ENCODE measurements around the gene WDFY2. TPM values are rescaled to one million over a fixed set of nuclear protein-coding genes. Genes with fewer than 3 reads are reported as not detected.
A peak's percentile ranks its signal among the peaks of the same experiment; 100 is the strongest.
"Not testable (repeated sequence)": the region's sequence is repeated elsewhere in the genome, so short reads cannot be mapped to it uniquely, and the experiment has no call there.

WDFY2 gene
- polyA plus RNA-seq, 10 donors: 4.6 to 14.7 (median 7.7) TPM

DNA sequence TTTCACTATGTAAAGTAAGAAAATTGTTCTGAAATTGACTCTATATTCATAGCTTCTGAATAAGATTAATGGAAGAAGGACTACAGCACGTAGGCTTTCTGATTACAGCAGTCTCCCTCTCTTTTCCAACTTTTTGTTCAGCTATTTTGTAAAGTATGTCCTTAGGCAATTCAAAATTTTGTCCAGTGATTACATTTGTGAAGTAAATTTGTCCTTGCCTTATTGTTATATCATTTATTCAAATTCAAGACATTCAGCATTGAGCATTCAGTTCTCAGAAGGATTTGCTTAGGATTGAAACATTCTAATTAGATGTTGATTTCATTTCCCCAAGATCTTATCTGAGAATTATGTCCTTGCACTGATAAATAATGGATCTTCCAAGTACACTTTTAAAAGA, 76.6 kb downstream of the WDFY2 start:
- DNase-seq: no peak

DNA sequence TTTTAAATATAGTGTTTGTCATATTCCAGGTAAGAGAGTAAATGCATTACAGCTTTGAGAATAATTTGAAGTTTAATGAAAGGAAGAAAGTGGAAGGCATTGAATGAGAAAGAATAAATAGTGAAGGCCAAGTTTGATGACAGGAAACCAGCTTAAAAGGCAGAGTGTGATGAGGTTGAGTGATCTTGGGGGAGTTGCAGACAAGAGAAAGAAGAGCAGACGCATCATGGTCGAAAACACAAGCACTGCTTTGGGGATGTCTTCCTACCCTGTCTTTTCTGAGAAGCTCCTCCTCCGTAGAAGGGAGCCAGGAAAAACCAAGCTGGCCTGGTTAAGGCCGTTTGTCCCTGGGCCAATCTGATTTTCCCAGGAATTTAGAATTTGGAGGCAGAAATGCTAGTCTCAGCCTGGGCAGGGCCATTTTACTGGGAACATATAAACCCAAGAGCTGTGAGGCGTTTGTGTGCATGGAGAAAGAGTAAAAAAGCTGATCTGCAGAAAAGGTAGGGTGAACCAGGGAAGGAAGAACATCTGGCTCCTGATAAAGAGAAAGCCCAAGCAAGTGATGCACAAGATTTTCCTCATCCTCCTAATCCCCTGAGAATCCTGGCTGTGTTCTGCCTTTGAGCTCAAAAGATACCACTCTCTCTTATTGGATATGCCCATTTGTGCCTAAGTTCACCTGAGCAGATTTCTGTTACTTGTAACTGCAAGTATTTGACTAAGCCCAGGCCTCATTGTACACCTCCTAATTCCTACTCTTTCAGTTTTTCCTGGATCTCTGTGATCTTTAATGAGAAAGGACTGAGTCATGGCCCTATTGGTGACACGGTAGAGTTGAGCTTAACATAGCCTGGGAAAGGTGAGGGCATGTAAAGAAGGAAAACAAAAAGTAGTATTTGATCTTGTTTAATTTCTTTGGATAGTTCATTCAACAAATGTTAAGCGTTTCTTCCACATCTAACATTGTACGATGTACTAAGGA, 80.0 kb downstream of the WDFY2 start:
- DNase-seq: no peak

DNA sequence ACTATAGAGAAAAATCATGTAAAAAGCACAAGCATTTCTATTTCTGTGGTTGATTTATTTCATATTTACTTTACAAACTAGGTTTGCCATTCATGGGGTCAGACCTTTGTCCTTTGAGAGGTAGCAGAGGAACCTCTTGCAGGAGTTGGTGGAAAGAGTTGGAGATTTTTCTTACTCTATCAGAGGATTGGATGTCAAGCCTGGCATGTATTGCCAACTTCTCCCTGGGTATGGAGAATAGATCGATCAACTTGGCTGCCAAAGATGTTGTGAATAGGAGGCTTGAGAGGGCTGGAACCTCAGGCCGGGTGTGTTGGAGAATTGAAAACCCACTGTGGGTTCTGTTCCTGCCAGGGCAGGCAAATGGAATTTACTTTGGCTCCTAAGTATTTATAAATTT, 81.2 kb downstream of the WDFY2 start:
- DNase-seq: no peak

DNA sequence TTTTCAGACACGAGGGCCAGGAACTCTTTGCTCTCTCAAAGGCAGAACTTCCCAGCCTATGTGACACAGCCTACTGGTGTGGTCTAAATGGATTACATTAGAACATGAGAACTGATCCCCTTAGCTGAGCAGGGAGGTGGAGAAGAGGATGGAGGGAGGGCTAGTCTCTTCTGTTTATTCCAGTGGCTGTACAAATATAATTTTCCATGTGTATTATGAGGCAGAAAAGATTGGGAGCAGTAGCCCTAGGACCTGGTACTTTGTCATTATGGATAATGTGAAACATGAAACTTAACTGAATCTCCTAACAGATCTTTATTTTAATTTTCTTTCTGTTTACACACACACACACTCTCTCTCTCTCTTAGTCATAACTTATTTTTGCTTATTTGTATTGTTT, 82.1 kb downstream of the WDFY2 start:
- no peak for DNase-seq

DNA sequence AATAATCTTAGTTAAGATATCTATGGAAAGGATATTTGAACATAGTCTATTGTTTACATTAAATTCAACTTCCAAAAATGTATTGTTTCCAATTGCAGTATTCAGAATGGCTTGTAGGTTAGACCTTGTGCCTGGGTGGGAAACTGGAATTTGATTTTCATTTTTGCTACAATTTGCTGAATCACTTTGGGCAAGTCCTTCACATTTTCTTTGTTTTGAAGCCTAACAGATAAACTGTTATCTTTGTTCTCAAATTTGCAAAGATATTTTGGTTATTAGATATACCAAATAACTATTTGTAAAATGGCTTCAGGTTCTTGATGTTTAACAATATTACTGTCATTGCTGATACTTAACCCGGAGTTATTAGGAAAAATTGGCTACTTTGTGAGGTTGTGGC, 82.6 kb downstream of the WDFY2 start:
- no peak for DNase-seq

DNA sequence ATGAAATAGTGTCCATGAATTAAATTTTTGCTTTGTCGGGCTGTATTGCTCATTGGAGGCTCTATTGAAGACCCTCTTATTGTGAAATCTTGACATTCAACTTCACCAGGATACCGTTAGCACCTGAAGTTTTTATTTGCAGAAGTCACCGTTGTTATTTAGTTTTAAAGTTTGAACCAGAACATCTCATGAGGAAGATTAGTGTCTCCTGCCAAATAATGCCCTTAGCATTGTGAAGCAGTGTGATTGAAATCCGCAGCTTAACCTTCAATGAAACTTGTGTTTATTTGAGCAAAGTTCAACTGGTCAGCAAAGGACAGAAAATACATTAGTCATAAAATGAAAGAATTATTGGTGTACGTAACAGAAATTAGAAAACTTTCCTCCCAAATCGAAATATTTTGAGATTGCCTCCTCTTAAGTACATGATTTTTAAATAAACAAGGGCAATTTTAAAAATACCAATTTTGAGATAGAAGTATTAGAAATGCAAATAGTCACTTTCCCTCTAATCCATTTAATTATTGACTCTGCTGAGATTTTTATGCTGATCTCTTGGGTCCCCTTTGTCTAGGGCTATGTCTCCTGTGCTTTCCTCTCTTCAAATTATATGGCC, 84.4 kb downstream of the WDFY2 start:
- DNase-seq: no peak

DNA sequence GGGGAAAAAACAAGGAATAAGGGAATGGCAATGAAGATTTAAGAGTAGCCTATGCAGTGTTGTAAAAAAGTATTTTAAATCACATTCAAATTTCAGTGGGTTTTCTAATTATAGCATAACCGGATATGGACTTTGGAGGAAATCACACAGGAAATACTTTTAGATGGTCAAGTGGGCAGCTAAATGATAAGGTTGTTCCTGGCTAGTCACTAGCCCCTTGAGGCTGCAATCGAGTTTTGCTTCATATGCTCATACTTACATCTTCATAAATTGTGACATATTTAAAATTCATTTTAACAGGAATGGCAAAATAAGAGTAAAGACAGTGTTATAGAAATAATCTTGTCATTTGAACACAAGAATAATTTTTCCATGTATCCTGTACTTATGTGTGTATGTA, 88.9 kb downstream of the WDFY2 start:
- DNase-seq: no peak

DNA sequence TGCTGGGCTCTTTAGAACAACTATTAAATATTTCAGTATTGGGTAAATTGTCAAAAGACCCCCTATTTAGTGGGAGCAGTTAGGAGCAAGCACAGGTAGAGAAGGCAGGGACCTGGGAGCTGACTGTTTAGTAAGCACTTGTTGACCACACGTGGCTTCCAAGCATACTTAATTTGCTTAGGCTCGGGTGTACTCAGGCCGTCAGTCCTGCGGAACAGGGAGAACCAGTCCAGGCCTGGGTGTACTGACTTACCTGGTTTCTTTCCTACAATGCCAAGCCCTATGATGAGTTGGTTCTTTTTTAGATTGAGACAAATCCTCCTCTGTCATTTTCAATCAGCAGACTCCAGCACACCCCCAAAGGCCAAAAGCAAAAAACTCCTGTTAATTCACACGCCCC, 90.0 kb downstream of the WDFY2 start:
- DNase-seq: no peak

DNA sequence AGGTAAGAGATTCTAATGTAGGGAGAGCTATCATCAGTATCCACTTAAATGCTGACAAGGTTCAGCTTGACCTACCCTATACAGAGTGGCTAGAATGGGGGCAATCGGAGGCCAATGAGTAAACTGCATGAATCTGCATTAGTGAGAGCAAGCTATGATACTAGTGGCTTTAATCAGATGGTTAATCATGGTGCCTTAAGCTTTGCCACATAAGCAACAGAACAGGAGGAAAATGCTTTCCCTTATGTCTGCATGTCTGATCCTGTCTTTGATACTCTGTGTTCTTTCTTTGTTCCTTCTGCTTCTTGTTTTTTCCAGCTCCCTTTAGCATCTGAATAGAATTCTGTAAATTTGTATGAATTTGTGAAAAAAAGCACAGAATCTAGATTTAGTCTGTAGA, 91.1 kb downstream of the WDFY2 start:
- DNase-seq: no peak

DNA sequence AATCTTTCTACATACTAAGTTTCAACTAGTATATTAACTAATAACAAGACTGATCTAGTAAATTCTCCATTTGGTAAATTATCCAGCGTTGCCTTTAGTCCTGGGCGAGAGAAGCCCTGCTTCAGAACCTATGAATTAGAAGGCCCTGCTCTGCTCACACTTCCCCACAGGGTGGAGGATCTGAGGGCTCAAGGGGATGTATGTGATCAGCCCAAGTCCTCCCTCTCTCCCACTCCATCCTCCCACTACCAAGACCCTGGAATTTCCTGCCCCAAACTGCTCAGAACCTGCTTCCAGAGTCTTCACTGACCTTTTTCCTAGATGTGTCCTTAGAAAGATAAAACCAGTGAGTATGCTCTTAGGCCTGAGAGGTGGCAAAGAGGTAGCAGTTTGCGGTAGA, 91.6 kb downstream of the WDFY2 start:
- no peak for DNase-seq

DNA sequence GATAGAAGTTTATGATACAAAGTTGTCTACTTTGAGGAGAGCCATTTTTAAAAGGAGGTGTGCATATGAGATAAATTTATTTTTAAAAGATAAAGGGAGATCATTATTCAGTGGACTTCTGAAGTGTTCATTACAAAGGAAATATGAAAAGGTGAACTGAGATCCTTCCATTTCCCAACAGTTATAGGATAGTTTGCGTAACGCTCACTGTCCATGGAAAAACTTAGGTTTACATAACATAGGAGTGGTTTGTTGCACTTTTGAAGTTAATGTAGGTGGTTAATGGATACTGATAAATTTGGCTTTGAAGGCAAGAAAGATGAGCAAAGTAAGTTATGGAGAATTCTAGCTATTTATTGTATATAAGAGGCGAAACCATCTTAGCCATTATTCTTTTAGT, 92.5 kb downstream of the WDFY2 start:
- DNase-seq: no peak

DNA sequence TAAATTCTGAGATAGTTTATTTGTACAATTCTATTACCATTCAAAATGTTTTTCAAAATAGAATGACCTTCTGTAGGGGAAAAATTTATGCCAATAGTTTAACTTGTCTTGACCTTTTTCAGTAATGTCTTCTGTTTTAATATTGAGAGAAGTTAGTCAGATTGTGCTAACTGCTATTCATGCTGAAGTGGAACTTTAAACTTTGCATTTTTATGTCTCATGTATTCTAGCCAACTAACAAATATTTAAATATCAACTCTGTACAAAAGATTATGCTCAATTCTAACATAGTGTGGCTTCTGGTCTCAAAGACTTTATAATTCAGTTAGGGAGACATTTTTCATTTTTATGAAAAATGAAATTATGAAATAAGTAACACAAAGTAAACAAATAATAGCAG, 94.2 kb downstream of the WDFY2 start:
- DNase-seq: no peak

DNA sequence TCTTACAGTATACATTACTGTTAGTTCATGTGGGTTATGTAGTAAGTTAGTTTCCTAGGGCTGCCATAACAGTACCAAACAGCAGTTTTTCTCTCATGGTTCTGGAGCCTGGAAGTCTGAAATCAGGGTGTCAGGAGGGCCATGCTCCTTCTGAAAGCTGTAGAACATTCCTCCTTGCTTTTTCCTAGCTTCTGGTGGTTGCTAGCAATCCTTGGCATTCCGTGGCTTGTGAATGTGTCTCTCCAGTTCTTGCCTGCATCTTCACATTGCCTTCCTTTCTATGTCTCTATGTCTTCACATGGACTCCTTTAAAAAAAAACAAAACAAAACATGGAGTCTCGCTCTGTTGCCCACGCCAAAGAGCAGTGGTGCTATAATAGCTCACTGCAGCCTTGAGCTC, 95.4 kb downstream of the WDFY2 start:
- no peak for DNase-seq

DNA sequence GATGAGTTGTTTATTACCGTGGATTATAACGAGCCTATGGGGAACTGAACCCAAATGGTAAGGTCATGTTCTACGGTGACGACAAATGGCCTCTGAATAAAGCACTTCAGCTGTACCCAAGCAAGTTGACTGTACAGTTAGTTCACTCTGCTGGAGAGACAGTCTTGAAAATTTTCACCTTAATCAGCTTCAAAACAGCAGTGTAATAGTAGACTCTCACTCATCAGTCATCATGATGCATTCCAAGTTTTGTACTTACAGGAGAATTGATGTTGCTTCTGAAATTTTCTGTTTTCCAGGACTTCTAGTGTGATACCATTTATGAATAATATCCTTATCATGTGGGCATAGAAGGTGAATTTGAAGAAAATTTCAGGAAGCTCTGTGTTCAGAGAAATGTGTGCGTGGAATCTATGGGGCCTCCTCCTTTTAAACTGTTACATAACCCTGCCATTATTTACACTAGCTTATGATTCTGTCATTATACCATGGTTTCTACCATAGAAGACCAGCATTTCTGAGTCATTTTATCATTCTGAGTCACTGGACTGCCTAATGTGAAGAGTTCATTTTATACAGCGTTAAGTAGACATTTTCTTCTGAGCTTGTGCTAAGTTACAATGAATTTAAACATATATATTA, 96.9 kb downstream of the WDFY2 start:
- DNase-seq: peak in 1 of 3 donors; percentile 59

DNA sequence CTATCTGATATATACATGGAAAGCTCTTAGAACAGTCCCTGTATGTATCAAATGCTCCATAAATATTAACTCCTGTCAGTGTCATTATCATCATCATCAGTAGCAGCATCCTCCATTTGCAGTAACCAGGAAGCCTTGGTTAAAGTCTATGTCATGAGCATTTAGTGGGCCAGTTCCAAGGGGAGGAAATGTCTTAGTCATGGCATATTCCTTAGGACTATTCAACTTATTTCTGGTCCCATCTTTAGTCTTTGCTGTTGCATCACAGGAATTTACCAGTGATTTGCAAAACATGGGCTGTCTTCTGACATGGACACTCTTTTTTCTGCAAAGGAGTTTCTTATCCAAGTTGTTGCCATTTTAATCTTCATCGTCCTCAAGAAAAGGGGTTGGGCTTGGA, 98.4 kb downstream of the WDFY2 start:
- no peak for DNase-seq

DNA sequence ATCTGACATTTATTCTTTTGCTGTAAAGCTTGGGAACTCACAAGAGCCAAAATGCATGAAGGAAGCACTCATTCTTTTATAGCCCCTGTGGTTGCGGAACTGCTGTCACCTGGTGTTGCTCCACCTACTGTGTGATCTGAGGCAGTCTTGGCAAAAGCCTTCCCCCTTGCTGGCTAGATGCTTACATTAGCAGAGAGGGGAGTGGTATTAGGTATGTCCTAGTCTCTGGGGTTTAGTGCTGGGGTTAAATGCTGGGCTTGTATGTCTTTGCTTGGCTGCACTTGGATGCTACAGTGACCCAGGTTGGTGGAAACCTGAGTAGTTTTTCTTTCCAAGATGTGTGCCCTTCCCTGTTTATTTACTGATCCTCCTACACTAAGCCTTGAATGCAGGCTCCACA, 99.3 kb downstream of the WDFY2 start:
- no peak for DNase-seq

DNA sequence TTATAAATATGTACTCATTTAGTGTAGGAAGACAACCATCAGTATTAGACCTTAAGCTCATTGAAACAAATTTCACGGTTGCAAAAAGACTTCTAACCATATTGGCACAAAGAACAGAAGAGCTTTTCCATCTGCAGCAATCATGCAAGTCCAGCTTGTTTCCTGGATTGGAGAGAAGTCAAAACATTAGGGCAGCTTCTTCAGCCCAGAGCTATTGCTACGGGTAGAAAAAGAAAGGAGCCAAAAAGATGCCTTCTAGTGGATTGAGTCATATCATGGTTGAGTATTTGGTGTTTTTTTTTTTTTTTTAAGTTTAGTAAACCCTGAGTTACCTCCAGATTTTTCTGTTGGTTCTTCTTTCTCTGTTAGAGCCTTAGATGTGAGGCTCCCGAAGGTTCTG, 99.8 kb downstream of the WDFY2 start:
- DNase-seq: no peak

DNA sequence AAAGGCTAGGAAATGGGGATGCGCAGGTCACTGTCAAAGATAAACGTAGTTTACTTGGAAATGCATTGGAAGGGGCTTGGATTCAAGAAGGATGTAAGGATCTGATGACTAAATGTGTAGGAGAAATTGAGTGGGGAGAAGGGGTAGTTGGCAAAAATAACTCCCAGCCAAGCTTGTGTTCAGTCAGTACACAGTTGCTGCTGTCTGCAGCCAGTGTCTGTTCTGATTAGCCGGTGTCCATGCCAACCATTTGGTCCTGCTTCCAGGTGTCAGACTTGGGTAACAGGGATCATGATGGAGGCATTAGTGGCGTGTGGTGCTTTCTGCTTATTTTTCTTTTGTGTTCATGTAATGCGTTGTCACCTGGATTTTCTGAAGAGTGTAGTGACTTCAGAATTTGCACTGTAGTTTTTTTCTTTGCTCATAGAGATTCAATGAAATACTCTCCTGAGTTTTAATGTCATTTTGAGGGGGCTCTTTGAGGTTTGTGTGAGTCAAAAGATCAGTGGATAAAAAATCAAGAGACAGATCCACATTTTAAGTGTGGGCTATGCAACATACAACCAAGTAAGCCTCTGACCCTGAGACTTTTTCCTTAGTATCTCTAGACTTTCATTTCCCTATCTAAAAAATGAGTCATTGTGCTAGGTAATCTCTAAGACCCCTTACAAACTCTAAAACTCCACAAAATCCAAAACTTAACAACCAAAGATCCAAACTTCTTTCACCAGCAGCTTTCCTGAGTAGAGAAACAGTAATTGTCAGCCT, 103.9 kb downstream of the WDFY2 start:
- no peak for DNase-seq

DNA sequence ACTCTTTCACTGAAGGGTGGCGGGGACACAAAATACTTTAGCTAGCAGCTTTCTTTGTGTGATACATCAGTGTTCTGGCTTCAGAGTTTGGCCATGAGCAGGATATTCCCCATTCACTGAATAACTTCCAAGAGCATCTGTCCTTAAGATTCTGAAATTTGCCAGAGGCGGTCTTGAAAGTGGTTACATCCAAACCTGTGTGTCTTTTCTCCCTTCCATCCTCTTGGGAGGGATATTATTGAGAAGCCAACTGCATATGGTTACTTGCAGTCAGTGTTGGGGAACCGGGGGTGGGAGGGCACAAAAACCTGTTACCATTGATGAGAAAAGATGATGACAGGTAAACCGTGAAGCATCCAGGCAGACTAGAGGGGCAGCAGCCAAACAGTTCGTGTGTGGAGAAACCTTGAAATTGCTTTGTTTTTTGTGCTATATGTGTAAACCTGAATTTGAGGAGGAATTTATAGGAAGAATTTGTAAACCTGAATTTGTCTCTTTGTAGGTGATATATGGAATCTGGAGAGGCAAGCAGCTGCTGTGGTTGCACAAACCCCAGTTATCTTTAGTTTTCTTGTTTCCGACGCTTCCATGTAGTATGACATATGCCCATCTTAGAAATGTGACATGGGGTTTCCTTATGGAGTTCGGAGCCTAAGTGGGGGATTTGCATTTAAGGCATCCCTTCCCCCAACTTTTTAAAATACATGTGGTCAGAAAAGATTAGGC, 104.8 kb downstream of the WDFY2 start:
- DNase-seq: peak in 2 of 3 donors; percentile 31 to 59

DNA sequence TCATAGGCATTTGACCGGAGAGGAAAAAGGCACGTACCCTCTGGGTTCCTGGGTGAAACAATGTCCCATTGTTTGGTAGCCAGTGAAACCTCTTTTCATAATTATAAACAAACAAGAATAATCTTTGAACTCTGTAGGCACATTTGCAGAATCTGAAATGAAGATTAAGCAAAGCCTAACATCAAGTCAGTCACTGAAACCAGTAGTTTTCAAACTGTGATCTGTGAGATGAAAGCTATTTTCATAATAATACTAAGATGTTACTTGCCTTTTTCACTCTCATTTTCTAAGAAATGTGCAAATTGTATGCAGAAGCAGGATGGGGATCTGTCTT, 105.4 kb downstream of the WDFY2 start:
- no peak for DNase-seq

DNA sequence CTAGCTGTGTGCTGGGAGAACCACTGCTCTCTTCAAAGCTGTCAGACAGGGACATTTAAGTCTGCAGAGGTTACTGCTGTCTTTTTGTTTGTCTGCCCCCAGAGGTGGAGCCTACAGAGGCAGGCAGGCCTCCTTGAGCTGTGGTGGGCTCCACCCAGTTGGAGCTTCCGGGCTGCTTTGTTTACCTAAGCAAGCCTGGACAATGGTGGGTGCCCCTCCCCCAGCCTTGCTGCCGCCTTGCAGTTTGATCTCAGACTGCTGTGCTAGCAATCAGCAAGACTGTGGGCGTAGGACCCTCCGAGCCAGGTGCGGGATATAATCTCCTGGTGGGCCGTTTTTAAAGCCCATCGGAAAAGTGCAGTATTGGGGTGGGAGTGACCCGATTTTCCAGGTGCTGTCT, 111.4 kb downstream of the WDFY2 start:
- DNase-seq: not testable (repeated sequence)

DNA sequence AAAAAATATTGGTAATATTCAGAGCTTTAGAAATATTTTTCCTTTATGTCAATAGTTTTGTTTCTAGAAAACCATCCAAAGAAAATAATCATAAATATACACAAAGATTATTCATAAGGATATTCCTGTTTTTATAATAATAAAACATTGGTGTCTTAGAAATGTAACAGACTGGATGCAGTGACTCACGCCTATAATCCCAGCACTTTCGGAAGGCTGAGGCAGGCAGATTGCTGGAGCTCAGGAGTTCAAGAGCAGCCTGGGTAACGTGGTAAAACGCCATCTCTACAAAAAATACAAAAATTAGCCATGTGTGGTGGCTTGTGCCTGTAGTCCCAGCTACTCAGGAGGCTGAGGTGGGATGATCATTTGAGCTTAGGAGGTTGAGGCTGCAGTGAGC, 112.9 kb downstream of the WDFY2 start:
- DNase-seq: no peak

All from muscle of back (tissue), 11 donors.